OCI-LY3 (cell line): ENCODE measurements around the gene LCN1.

Experiments
- EZH2phosphoT487 ChIP-seq: fragments of 200-600 bp; shearing (Covaris generic); IDR thresholded peaks from 2 replicates; pipeline ENCODE4 v1.6.1; 2018; ENCODE audit warnings: antibody characterized with exemption, mixed run types, low read depth
- TF ChIP-seq, protein P1 (sequence below): fragments of 200-600, 300-600 bp; sonication (generic); IDR thresholded peaks from 2 replicates; pipeline ENCODE4 v1.5.1; 2014; ENCODE audit warnings: antibody characterized with exemption, low read length, low read depth

DNA sequence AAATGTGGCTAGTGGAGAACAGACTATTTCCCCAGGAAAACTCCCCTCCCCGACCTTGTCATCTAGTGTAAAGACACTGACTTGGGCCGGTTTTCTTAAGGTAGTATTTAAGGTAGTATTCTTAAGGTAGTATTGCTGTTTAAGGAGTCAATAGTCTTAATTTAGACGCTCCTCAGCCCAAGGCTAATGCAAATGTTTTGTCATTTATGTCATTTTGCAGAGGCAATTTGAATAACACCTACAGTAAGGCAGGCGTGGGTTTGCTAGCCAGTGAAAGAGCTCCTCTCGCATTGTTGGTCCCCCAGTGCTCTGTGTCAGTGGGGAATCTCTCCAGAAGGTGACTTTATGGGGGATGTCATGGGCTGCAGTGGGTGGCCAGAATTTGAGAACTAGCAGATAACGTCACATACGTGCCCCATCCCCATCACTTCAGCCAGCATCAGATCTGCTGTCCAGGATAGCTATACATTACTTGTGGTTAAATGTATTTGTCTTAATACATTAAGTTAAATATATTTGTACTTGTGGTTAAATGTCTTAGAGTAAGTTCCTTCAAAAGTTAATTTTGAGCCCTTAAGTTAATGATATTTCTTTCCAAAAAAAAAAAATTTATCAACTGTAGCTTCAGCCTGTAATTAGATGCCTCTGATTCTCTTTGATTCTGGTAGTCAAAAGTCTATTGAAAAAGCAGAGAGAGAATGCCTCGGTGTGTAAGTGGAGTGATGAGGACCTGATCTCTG is 39.1 kb upstream of the LCN1 start:
- TF ChIP-seq, protein P1, sequence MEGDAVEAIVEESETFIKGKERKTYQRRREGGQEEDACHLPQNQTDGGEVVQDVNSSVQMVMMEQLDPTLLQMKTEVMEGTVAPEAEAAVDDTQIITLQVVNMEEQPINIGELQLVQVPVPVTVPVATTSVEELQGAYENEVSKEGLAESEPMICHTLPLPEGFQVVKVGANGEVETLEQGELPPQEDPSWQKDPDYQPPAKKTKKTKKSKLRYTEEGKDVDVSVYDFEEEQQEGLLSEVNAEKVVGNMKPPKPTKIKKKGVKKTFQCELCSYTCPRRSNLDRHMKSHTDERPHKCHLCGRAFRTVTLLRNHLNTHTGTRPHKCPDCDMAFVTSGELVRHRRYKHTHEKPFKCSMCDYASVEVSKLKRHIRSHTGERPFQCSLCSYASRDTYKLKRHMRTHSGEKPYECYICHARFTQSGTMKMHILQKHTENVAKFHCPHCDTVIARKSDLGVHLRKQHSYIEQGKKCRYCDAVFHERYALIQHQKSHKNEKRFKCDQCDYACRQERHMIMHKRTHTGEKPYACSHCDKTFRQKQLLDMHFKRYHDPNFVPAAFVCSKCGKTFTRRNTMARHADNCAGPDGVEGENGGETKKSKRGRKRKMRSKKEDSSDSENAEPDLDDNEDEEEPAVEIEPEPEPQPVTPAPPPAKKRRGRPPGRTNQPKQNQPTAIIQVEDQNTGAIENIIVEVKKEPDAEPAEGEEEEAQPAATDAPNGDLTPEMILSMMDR: no peak
- no peak for TF ChIP-seq EZH2phosphoT487
